ENCODE results near the gene GSG1. TPM values are rescaled to one million over a fixed set of nuclear protein-coding genes. Genes with fewer than 3 reads are reported as not detected.

GSG1 gene
- total RNA-seq, 4 donors from 2014 or later, result not detected

DNA sequence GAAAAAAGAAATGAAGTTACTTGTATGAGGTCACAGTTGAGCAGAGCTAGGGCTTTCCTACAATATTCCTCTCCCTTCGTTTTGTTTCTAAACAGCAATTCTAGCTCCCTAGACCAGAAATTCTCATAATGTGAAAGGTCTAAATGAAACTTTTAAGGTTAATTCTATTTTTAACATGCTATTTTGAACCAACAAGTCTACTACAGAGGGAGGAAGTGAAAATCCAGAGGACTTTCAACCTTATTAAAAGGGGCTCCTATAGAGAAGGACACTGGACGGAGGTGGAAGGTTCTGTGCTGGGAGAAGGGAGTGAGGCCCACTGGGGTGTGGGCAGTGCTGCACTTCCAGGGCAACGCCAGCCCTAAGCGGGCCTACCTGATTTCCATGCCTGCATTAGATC lies 13.4 kb downstream of the GSG1 start:
- TF ChIP-seq, protein P1, sequence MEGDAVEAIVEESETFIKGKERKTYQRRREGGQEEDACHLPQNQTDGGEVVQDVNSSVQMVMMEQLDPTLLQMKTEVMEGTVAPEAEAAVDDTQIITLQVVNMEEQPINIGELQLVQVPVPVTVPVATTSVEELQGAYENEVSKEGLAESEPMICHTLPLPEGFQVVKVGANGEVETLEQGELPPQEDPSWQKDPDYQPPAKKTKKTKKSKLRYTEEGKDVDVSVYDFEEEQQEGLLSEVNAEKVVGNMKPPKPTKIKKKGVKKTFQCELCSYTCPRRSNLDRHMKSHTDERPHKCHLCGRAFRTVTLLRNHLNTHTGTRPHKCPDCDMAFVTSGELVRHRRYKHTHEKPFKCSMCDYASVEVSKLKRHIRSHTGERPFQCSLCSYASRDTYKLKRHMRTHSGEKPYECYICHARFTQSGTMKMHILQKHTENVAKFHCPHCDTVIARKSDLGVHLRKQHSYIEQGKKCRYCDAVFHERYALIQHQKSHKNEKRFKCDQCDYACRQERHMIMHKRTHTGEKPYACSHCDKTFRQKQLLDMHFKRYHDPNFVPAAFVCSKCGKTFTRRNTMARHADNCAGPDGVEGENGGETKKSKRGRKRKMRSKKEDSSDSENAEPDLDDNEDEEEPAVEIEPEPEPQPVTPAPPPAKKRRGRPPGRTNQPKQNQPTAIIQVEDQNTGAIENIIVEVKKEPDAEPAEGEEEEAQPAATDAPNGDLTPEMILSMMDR (IDR thresholded peaks at IDR 0.05; ENCODE audit: low read depth), result no peak

DNA sequence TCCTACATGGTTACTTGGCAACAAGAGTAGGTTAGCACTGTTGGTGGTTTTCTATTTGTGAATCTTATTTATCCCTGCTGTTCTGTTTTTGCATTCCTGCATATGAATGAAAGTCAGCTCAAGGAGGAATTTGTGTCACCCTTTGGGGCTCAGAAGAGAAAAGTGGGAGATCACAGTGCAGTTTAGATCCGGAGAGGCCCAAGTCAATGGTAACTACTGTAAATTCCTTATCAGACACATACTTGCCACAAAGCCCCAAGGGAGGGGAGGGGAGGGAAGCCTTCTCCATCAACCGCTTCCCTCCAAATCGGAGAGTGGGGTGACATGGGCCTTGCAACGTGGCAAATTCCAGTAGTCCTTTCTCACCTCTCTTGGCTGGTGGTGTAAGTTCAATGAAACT lies 15.0 kb downstream of the GSG1 start:
- TF ChIP-seq, protein P1 (IDR thresholded peaks at IDR 0.05; ENCODE audit: low read depth), result no peak

DNA sequence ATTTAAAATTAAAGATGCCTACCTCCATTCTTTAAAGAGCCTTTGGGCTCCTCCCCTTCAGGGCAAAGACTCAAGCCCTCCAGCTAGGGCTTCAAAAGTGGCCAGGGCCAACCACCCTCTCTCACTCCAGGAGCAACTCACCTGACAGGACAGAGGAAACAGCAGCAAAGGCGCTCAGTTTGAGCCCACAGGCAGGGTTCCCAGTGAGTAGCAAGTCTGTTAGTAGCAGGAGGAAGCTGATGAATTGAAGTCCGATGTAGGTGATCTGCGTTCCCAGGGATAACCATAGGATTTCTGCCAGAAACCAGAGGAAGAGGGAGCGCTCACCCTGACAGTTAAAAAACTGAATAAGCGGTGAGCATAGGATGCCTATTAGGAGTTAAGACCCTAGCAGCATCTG lies 15.7 kb downstream of the GSG1 start:
- TF ChIP-seq, protein P1 (IDR thresholded peaks at IDR 0.05; ENCODE audit: low read depth), result no peak

DNA sequence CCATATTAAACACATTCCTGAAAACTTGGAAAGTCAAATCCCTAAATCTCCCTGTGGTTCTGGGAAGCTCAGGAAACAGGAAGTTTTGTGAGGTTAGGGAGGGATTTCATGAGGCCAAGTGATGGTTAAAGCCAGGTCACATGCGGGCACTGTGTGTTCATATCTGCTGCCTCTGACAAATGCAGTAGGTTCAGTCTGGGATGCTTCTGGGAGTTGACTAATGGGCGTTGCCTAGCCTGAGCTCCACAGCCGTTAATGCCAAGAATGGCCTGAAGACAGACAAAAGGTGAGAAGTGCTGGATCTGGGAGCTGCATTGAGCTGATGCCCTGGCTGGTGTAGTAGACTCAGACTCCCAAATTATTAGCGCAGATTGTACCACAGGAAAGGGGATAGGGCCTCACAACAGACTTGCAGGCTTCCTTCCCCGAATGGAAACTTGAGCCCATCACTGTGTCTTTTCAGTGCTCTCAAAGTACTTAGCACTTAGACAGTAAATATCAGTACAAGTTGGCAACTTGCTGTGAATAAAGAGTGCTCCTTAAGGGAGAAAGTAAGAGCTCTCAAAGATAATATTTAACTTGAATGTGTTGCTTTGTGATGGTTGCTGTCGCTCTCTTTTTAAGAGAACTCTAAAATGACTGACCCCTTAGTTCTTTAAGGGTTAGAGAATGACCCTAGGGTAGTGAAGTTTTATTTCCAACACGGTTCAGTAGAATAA lies 17.3 kb downstream of the GSG1 start:
- TF ChIP-seq, protein P1 (IDR thresholded peaks at IDR 0.05; ENCODE audit: low read depth), result no peak

DNA sequence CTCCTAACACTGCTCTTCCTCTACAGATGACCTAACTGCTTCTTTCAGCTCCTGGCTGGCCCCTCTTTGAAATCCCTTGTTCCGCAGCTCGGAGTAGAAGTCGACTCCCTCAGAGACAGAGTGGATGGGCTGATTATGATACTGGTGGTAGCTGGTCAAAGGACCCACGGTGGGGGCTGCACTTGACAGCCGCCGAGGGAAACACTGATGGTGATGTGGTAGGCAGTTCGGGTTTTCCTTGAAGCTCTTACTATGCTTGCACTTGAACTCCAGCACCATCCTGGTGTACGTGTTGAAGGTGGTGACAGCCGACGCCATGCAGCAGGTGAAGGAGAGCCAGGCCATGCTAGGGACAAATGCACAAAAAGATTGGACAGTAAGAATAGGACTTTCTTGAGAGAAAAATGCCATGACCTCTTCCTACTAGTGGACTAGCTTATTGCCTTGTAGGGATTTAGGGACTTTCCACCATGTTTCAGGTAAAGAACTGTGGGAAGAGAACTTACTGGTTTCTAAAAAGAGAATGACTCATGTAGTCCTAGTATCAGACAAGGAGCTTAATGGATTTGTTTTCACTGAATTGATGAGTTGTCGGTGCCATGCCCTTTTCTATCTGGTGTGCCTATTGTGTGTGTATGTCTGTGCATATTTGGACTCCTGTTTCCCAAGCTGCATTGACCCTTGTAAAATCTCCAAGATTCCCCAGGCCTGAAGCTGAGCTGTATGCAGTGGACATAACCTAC lies 18.4 kb downstream of the GSG1 start:
- TF ChIP-seq, protein P1 (IDR thresholded peaks at IDR 0.05; ENCODE audit: low read depth), result no peak

DNA sequence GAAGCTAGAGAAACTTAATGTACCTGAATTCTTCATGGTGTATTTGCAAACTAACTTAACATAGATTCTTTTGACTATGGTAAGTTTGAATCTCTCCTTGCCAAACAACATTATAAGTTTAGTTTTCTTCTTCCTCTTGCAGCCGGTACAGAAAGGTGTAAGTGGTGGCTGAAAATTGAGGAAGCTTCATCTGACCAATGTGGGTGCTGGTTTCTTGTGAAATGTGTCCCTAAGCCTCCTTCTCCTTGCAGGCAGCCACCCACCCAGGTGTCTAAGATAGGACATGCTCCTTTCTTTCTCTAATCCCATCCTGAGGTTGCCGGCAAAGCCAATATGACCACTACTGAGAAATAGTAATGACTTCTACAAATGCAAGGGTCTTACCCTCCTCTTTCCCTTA lies 20.6 kb downstream of the GSG1 start:
- TF ChIP-seq, protein P1 (IDR thresholded peaks at IDR 0.05; ENCODE audit: low read depth), result no peak

DNA sequence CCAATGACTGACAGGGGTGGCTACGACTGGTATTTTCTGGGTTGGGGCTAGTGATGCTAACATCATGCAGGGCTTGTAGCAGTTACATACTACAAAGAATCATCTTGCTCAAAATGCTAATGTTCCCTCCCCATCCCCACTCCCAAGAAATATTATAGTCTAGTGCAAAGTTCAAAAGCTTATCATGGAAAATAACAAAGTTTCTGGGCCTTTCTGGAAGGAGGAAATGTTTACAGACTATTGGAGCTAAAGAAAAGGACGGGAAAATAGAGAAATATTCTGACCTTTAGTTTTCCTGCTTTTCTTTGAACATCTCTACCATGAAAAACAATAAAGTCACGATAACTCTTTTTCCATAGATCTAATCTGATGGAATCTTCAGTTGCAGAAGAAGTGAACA lies 23.2 kb downstream of the GSG1 start:
- TF ChIP-seq, protein P1 (IDR thresholded peaks at IDR 0.05; ENCODE audit: low read depth), result no peak

Measured in subcutaneous adipose tissue (tissue), 4 donors.